NCI-H2107 treated with DMSO at 0.1 percent for 48 hours (cell line): ENCODE results near the gene MPHOSPH6.
"Not testable (repeated sequence)": the region's sequence is repeated elsewhere in the genome, so short reads cannot be mapped to it uniquely, and the experiment has no call there.

ENCODE experiments used
- DNase-seq: peaks from one replicate; lab custom pipeline; 2025; ENCODE audit not compliant: unreplicated experiment; lab: John Stamatoyannopoulos, UW

Gene MPHOSPH6

GRCh38 chr16:82169861-82170845, at the start of gene MPHOSPH6:
MPHOSPH6 (minus strand) TSS chr16:82170224; CDS start chr16:82170175, 49 bp downstream.
- peak; percentile 56 for DNase-seq

- no peak for DNase-seq
Observed at GRCh38 chr16:82219298-82219697, 49.3 kb upstream of the MPHOSPH6 start.

- not testable (repeated sequence) for DNase-seq
Observed at GRCh38 chr16:82209314-82209713, 39.3 kb upstream of the MPHOSPH6 start.

GRCh38 chr16:82203198-82203597, 33.2 kb upstream of the MPHOSPH6 start:
- DNase-seq: no peak

GRCh38 chr16:82201926-82202325, 31.9 kb upstream of the MPHOSPH6 start:
- DNase-seq: no peak

- DNase-seq: no peak
Observed at GRCh38 chr16:82201351-82201750, 31.3 kb upstream of the MPHOSPH6 start.

GRCh38 chr16:82199209-82199608, 29.2 kb upstream of the MPHOSPH6 start:
- no peak for DNase-seq

- DNase-seq: no peak
Observed at GRCh38 chr16:82197540-82198240, 27.7 kb upstream of the MPHOSPH6 start.

- no peak for DNase-seq
Observed at GRCh38 chr16:82195917-82196494, 26.0 kb upstream of the MPHOSPH6 start.

GRCh38 chr16:82194086-82194485, 24.1 kb upstream of the MPHOSPH6 start:
- DNase-seq: no peak

- DNase-seq: no peak
Observed at GRCh38 chr16:82192665-82193064, 22.6 kb upstream of the MPHOSPH6 start.

GRCh38 chr16:82190386-82190785, 20.4 kb upstream of the MPHOSPH6 start:
- no peak for DNase-seq

- no peak for DNase-seq
Observed at GRCh38 chr16:82187829-82188228, 17.8 kb upstream of the MPHOSPH6 start.

- no peak for DNase-seq
Observed at GRCh38 chr16:82185012-82185411, 15.0 kb upstream of the MPHOSPH6 start.

- no peak for DNase-seq
Observed at GRCh38 chr16:82184213-82184612, 14.2 kb upstream of the MPHOSPH6 start.

- DNase-seq: no peak
Observed at GRCh38 chr16:82183004-82183397, 13.0 kb upstream of the MPHOSPH6 start.

- DNase-seq: no peak
Observed at GRCh38 chr16:82182266-82183003, 12.4 kb upstream of the MPHOSPH6 start.

GRCh38 chr16:82181461-82182185, 11.6 kb upstream of the MPHOSPH6 start:
- DNase-seq: peak; percentile 36

GRCh38 chr16:82178352-82178751, 8.3 kb upstream of the MPHOSPH6 start:
- no peak for DNase-seq

GRCh38 chr16:82177555-82177954, 7.5 kb upstream of the MPHOSPH6 start:
- DNase-seq: no peak
